Measurements from ENCODE around the gene IRAK3. TPM values are rescaled to one million over a fixed set of nuclear protein-coding genes. Genes with fewer than 3 reads are reported as not detected.
A peak's percentile ranks its signal among the peaks of the same experiment; 100 is the strongest.

IRAK3 gene
- total RNA-seq, 1 experiment from 2014 or later: 0.07 TPM

DNA sequence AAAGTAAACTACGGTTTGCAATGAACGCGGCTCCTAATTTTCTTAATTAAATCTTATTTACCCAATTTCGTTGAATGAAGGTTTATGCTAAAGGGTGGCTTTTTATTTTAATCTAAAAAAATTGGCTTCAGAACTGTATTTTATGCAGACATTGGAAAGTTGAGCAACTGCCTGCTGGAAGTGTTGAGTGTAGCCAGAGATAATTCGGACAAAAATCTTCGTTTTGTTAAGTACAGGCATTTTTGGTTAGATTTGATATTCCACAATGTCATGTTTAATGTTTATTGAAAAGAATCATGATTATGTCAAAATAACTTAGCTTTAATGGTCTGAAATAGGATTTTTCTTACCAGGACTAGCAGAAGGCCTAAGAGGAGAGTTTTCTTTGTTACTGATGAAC lies 875 bp downstream of the IRAK3 start:
- H3K36me3 ChIP-seq (ENCODE audit: low read depth): no peaks in the 10 kb centered on the region
- no peaks in the 10 kb centered on the region for H4K20me1 ChIP-seq (ENCODE audit: insufficient read depth)
- H3F3A ChIP-seq (ENCODE audit: insufficient read depth, low read depth): no peaks in the 10 kb centered on the region
- H3K79me2 ChIP-seq (ENCODE audit: low read depth): no peaks in the 10 kb centered on the region
- no peaks in the 10 kb centered on the region for H3K9me3 ChIP-seq (ENCODE audit: insufficient read depth, low read depth)
- TF ChIP-seq EZH2 (IDR thresholded peaks at IDR 0.05; ENCODE audit: low read depth): no peak
- TF ChIP-seq, protein P1, sequence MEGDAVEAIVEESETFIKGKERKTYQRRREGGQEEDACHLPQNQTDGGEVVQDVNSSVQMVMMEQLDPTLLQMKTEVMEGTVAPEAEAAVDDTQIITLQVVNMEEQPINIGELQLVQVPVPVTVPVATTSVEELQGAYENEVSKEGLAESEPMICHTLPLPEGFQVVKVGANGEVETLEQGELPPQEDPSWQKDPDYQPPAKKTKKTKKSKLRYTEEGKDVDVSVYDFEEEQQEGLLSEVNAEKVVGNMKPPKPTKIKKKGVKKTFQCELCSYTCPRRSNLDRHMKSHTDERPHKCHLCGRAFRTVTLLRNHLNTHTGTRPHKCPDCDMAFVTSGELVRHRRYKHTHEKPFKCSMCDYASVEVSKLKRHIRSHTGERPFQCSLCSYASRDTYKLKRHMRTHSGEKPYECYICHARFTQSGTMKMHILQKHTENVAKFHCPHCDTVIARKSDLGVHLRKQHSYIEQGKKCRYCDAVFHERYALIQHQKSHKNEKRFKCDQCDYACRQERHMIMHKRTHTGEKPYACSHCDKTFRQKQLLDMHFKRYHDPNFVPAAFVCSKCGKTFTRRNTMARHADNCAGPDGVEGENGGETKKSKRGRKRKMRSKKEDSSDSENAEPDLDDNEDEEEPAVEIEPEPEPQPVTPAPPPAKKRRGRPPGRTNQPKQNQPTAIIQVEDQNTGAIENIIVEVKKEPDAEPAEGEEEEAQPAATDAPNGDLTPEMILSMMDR (conservative IDR thresholded peaks at IDR 0.05): no peak
- DNase-seq: no peak
- CTCF ChIA-PET: no interaction called here
- H3K4me2 ChIP-seq: no peak overlapping the region
- no peak overlapping the region for H3K4me3 ChIP-seq
- no peak overlapping the region for H3K27ac ChIP-seq
- POLR2A ChIA-PET (ENCODE audit: unreplicated experiment): no interaction called here
- BruUV-seq (replicated peaks): no TSS peak
- intact Hi-C loops (cut with micrococcal nuclease; ENCODE audit: unreplicated experiment): no loop called here
- no peaks in the 10 kb centered on the region for H3K27me3 ChIP-seq (ENCODE audit: insufficient read depth, low read depth)
- no peaks in the 10 kb centered on the region for H3K4me1 ChIP-seq (replicated peaks; ENCODE audit: insufficient read depth)
- no peaks in the 10 kb centered on the region for H3K9me2 ChIP-seq (ENCODE audit: insufficient read depth)
- no peak overlapping the region for H2AFZ ChIP-seq

DNA sequence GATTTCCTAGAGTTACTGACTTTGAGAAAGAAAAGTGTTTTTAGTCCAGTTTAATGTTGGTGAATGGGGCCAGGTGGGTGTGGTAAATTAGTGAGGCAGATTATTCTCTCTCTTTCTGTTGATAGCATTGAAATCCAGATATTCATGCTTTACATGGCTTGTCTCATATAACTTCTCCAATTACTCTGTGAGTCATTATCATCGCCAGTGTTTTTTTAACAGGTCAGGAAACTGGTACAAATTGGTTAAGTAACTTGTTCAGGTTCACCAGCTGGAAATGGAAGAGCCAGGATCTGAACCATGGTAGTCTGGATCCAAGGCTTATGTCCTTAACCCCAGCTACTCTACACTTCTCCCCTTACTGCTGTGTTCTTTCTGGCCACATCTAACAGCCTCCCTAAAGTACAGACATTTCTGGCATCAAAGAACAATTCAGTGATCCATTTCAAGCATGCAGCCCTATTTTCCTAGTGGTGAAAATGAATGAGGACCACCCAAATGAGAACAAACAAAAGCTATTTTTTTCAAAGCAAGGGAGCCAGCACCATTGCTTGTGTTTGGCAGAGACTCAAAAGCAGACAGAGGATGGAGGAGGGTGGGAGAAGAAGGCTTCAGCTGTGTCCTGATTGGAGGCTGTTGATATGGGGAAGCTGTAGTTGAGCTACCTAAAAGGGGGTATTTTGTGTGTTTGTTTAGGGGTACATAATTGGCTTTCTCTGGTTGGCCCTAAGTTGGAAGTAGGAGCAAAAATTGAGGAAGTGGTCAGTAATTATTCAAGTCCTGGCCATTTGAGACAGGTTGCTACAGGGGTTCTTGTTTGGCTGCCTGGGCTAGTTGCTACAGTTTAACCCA lies 1.7 kb downstream of the IRAK3 start:
- CTCF ChIA-PET: interaction anchor here (0.6 kb wide), 1 partner anchor 69 kb away, joined by 3 read pairs; no protein-coding TSS in a partner anchor
- H3K4me1 ChIP-seq (replicated peaks; ENCODE audit: insufficient read depth): no peaks in the 10 kb centered on the region
- peak in 1 of 2 experiments; percentile 53 for DNase-seq
- H3K36me3 ChIP-seq (ENCODE audit: low read depth): no peaks in the 10 kb centered on the region
- no peak overlapping the region for H3K27ac ChIP-seq
- no peaks in the 10 kb centered on the region for H3K9me2 ChIP-seq (ENCODE audit: insufficient read depth)
- TF ChIP-seq, protein P1 (conservative IDR thresholded peaks at IDR 0.05): no peak
- no peak for TF ChIP-seq EZH2 (IDR thresholded peaks at IDR 0.05; ENCODE audit: low read depth)
- H3K27me3 ChIP-seq (ENCODE audit: insufficient read depth, low read depth): no peaks in the 10 kb centered on the region
- POLR2A ChIA-PET (ENCODE audit: unreplicated experiment): no interaction called here
- no peaks in the 10 kb centered on the region for H4K20me1 ChIP-seq (ENCODE audit: insufficient read depth)
- no peaks in the 10 kb centered on the region for H3K9me3 ChIP-seq (ENCODE audit: insufficient read depth, low read depth)
- H2AFZ ChIP-seq: no peak overlapping the region
- H3K4me2 ChIP-seq: no peak overlapping the region
- BruUV-seq (replicated peaks): no TSS peak
- intact Hi-C loops (cut with micrococcal nuclease; ENCODE audit: unreplicated experiment): no loop called here
- no peaks in the 10 kb centered on the region for H3K79me2 ChIP-seq (ENCODE audit: low read depth)
- no peak overlapping the region for H3K4me3 ChIP-seq
- no peaks in the 10 kb centered on the region for H3F3A ChIP-seq (ENCODE audit: insufficient read depth, low read depth)

DNA sequence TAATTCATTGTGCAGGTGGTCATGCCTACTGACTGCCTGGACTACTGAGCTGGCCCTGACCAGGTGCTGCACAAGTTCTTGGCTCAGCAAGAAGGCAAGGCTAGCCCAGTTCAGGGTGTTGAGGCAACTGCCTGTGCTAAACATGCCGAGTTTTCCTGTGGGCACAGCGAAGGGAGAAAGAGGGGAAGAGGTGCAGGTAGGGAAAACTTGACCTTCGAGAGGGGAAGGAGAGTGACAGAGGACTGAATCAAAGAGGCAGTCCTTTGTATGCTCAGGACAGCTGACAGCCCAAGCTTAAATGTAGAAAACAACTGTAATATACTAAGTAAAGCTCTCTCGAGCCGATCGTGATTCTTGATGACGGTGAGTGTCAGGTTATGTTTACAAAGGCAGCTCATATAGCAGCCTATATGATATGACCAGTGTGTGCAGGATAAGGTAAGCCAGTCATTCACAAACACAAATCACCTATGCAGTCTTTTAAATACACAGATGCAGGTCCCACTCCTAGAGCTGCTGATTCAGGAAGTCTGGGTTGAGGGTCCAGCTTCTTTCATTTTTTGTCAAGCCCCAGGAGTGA lies 2.6 kb downstream of the IRAK3 start:
- no peak for DNase-seq
- CTCF ChIA-PET: no interaction called here
- Histone ChIP-seq H3K79me2 (ENCODE audit: low read depth) (no peaks in the 10 kb centered on the region), H3K27ac (no peak overlapping the region), H4K20me1 (ENCODE audit: insufficient read depth) (no peaks in the 10 kb centered on the region), H3K9me2 (ENCODE audit: insufficient read depth) (no peaks in the 10 kb centered on the region), H3K4me2 (no peak overlapping the region), H2AFZ (no peak overlapping the region), H3F3A (ENCODE audit: insufficient read depth, low read depth) (no peaks in the 10 kb centered on the region), H3K4me1 (replicated peaks; ENCODE audit: insufficient read depth) (no peaks in the 10 kb centered on the region), H3K9me3 (ENCODE audit: insufficient read depth, low read depth) (no peaks in the 10 kb centered on the region), H3K4me3 (no peak overlapping the region), H3K27me3 (ENCODE audit: insufficient read depth, low read depth) (no peaks in the 10 kb centered on the region), H3K36me3 (ENCODE audit: low read depth) (no peaks in the 10 kb centered on the region)
- no peak for TF ChIP-seq EZH2 (IDR thresholded peaks at IDR 0.05; ENCODE audit: low read depth)
- TF ChIP-seq, protein P1 (conservative IDR thresholded peaks at IDR 0.05): no peak
- intact Hi-C loops (cut with micrococcal nuclease; ENCODE audit: unreplicated experiment): no loop called here
- POLR2A ChIA-PET (ENCODE audit: unreplicated experiment): no interaction called here
- BruUV-seq (replicated peaks): no TSS peak
